GM13976 (cell line): Measurements from ENCODE around the gene JAG2.

Source experiments
- DNase-seq: peaks from one replicate; pipeline ENCODE4 v3.0.0; 2012; ENCODE audit warnings: low spot score
- CTCF ChIP-seq: IDR thresholded peaks from 2 replicates; pipeline ENCODE4 v1.5.1; 2012; ENCODE audit warnings: borderline replicate concordance, mild to moderate bottlenecking; ENCODE audit not compliant: insufficient read depth; ENCODE audit errors: extremely low read depth, missing control alignments, control extremely low read depth
- in situ Hi-C: fragments of 300-500 bp; cut with MboI; formaldehyde crosslinking; loops from one replicate; pipeline ENCODE4 v1.12.0; 2022; ENCODE audit warnings: low sequenced_read_pairs, mixed read lengths, inconsistent platforms; ENCODE audit not compliant: unreplicated experiment

JAG2 gene

GRCh38 chr14:105107781-105108515, 60.6 kb downstream of the JAG2 start:
- DNase-seq, result no peak
- TF ChIP-seq CTCF, result no peak
- in situ Hi-C loops, result no loop called here

GRCh38 chr14:105107351-105107750, 61.2 kb downstream of the JAG2 start:
- no peak for TF ChIP-seq CTCF
- in situ Hi-C loops, result no loop called here

GRCh38 chr14:105105158-105105557, 63.4 kb downstream of the JAG2 start:
- in situ Hi-C loops, result no loop called here
- no peak for TF ChIP-seq CTCF
- DNase-seq, result no peak

More at GRCh38 chr14:105107351-105107750, 61.2 kb downstream of the JAG2 start:
- DNase-seq, result no peak

GRCh38 chr14:105102893-105103292, 65.7 kb downstream of the JAG2 start:
- no peak for TF ChIP-seq CTCF
- in situ Hi-C loops, result no loop called here
- no peak for DNase-seq

GRCh38 chr14:105102361-105102870, 66.2 kb downstream of the JAG2 start:
- no peak for DNase-seq
- in situ Hi-C loops, result no loop called here
- TF ChIP-seq CTCF, result no peak

GRCh38 chr14:105100910-105101309, 67.7 kb downstream of the JAG2 start:
- no peak for DNase-seq
- no peak for TF ChIP-seq CTCF
- in situ Hi-C loops, result no loop called here

GRCh38 chr14:105099778-105100177, 68.8 kb downstream of the JAG2 start:
- DNase-seq, result no peak
- TF ChIP-seq CTCF, result no peak
- in situ Hi-C loops, result no loop called here
